Progenitor cell of endocrine pancreas (in vitro differentiated cells): ENCODE measurements around the gene VAMP7. TPM values are rescaled to one million over a fixed set of nuclear protein-coding genes. Genes with fewer than 3 reads are reported as not detected.
"Not testable (repeated sequence)": the region's sequence is repeated elsewhere in the genome, so short reads cannot be mapped to it uniquely, and the experiment has no call there.

Experiments
- DNase-seq: peaks from one replicate; pipeline ENCODE4 v3.0.0; 2021; ENCODE audit warnings: low spot score; ENCODE audit not compliant: unreplicated experiment
- H3K27ac Mint-ChIP-seq: 2 replicates; pipeline ENCODE4 v1.8.0; 2021; ENCODE audit warnings: mild to moderate bottlenecking, moderate library complexity, mixed read lengths
- H3K27me3 Mint-ChIP-seq: 2 replicates; pipeline ENCODE4 v1.8.0; 2021; ENCODE audit warnings: mixed read lengths
- H3K36me3 Mint-ChIP-seq: 2 replicates; pipeline ENCODE4 v1.8.0; 2022; ENCODE audit warnings: mixed read lengths; ENCODE audit not compliant: insufficient read depth
- H3K4me1 Mint-ChIP-seq: 2 replicates; pipeline ENCODE4 v1.8.0; 2021; ENCODE audit warnings: low read depth, mixed read lengths
- H3K4me3 Mint-ChIP-seq: 2 replicates; pipeline ENCODE4 v1.8.0; 2021; ENCODE audit warnings: low read depth, mild to moderate bottlenecking, moderate library complexity, mixed read lengths
- H3K9me3 Mint-ChIP-seq: 2 replicates; pipeline ENCODE4 v1.8.0; 2021; ENCODE audit warnings: low read depth, mixed read lengths
- CTCF ChIP-seq: fragments of 200-600 bp; sonication (generic); IDR thresholded peaks from one replicate; pipeline ENCODE4 v1.5.0; 2021; ENCODE audit warnings: antibody characterized with exemption, mild to moderate bottlenecking; ENCODE audit not compliant: unreplicated experiment
- total RNA-seq: library from RNA; stranded (reverse); gene quantifications from 2 replicates; pipeline ENCODE4 v1.2.1, GENCODE V29; 2021

Gene VAMP7
- total RNA-seq, 1 donor from 2014 or later: 20.8 TPM

- no peak overlapping the region for H3K27ac Mint-ChIP-seq
- H3K4me1 Mint-ChIP-seq: no peaks in the 10 kb centered on the region
- H3K9me3 Mint-ChIP-seq: peaks cover 16% of the 10 kb centered on the region
- no peak overlapping the region for H3K4me3 Mint-ChIP-seq
- no peak for TF ChIP-seq CTCF
- no peak for DNase-seq
- no peaks in the 10 kb centered on the region for H3K27me3 Mint-ChIP-seq
- peaks cover 29% of the 10 kb centered on the region for H3K36me3 Mint-ChIP-seq
These were observed 18.2 kb downstream of the VAMP7 start for GRCh38 chrX:155899366-155899765.

- no peak overlapping the region for H3K27ac Mint-ChIP-seq
- no peak for DNase-seq
- TF ChIP-seq CTCF: no peak
- H3K9me3 Mint-ChIP-seq: peaks cover 18% of the 10 kb centered on the region
- H3K4me1 Mint-ChIP-seq: no peaks in the 10 kb centered on the region
- peaks cover 33% of the 10 kb centered on the region for H3K36me3 Mint-ChIP-seq
- H3K4me3 Mint-ChIP-seq: no peak overlapping the region
- H3K27me3 Mint-ChIP-seq: no peaks in the 10 kb centered on the region
These were observed 19.6 kb downstream of the VAMP7 start for GRCh38 chrX:155900765-155901164.

GRCh38 chrX:155907661-155908060, 26.5 kb downstream of the VAMP7 start:
- not testable (repeated sequence) for DNase-seq, H3K4me3 Mint-ChIP-seq, H3K27me3 Mint-ChIP-seq, H3K27ac Mint-ChIP-seq, H3K4me1 Mint-ChIP-seq
- H3K36me3 Mint-ChIP-seq: peaks cover 55% of the 10 kb centered on the region
- H3K9me3 Mint-ChIP-seq: peaks cover 52% of the 10 kb centered on the region

- peaks cover 49% of the 10 kb centered on the region for H3K36me3 Mint-ChIP-seq
- H3K4me1 Mint-ChIP-seq: no peaks in the 10 kb centered on the region
- no peak for DNase-seq
- TF ChIP-seq CTCF: no peak
- H3K9me3 Mint-ChIP-seq: peaks cover 44% of the 10 kb centered on the region
- H3K4me3 Mint-ChIP-seq: no peak overlapping the region
- H3K27ac Mint-ChIP-seq: no peak overlapping the region
- H3K27me3 Mint-ChIP-seq: no peaks in the 10 kb centered on the region
These were observed 42.1 kb downstream of the VAMP7 start for GRCh38 chrX:155923200-155923599.

- H3K9me3 Mint-ChIP-seq: peaks cover 52% of the 10 kb centered on the region
- H3K4me3 Mint-ChIP-seq, H3K27me3 Mint-ChIP-seq, H3K4me1 Mint-ChIP-seq, H3K27ac Mint-ChIP-seq, DNase-seq: not testable (repeated sequence)
- H3K36me3 Mint-ChIP-seq: peaks cover 73% of the 10 kb centered on the region
These were observed 49.9 kb downstream of the VAMP7 start for GRCh38 chrX:155930852-155931618.

- DNase-seq: no peak
- Mint-ChIP-seq H3K36me3 (peaks cover 22% of the 10 kb centered on the region), H3K4me3 (no peak overlapping the region), H3K4me1 (no peaks in the 10 kb centered on the region), H3K27me3 (no peaks in the 10 kb centered on the region), H3K9me3 (peaks cover 29% of the 10 kb centered on the region), H3K27ac (no peak overlapping the region)
- no peak for TF ChIP-seq CTCF
These were observed 57.0 kb downstream of the VAMP7 start for GRCh38 chrX:155938132-155938531.
